COR-L47 (cell line): ENCODE measurements around the gene GOLGA3.

ENCODE experiments used
- DNase-seq: peaks from one replicate; lab custom pipeline; 2025; lab: John Stamatoyannopoulos, UW

The GOLGA3 gene

DNA sequence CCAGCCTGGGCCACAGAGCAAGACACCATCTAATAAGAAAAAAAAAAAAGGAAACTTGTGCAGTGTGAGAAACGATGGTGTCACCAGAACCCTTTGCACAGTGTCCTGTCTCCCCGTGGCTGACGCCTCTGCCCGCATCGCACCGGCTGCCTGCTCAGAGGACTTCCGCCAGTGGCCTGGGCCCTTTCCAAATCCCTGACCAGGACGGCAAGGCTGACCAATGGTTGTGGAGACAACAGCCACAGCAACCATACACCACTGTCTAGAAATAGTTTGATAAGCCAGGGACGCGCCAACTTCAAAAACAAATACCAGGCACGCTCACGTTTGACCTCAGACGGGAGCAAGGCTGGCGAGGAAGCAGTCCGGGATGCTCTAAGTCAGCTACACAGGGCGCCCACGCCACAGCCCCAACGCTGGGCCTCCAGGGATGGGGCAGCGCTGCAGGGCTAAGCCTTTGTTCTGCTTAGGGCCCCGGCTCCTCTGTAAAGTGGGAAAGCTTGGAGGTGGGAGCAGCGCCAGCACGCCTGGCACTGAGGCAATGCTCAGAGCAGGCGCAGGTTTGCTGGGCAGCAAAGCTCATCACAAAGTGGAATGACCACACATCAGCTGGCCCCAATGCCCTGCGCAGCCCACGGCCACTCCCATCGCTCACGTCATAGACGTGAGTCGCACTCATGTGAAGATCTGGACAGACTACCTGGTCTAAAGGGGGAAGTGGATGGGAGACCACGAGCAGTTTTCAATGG is 105.5 kb downstream of the GOLGA3 start:
- DNase-seq: no peak

DNA sequence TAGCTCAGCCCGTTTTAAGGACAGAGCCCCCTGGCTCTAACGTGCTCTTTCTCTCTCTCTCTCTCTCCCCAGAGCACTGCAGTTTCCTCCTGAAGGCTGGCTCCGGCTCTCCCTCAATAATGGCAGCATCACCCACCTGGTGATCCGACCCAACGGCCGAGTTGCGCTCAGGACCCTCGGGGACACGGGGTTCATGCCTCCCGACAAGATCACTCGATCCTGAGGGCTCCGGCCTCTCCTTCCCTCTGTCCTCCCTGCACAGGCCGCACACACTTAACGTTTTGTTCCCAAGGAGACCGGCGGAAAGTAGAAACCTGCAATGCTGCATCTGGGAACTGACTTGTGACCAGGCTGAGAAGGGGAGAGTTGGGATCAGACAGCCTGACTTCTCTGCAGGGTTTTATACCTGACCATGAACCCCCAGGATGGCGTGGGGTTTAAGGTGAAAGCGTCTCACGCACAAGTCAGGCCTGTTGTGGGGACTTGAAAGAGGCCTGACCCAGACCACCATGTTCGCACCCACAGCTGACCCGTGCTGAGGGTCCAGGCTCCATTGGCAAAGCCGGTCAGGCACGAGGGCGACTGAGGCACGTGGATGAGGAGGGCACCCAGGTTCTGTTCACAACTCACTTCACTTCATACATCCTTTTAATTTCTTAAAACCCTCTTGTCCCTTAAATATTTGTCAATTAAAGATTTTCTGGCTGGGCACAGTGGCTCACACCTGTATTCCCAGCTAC is 107.9 kb downstream of the GOLGA3 start:
- DNase-seq: no peak

DNA sequence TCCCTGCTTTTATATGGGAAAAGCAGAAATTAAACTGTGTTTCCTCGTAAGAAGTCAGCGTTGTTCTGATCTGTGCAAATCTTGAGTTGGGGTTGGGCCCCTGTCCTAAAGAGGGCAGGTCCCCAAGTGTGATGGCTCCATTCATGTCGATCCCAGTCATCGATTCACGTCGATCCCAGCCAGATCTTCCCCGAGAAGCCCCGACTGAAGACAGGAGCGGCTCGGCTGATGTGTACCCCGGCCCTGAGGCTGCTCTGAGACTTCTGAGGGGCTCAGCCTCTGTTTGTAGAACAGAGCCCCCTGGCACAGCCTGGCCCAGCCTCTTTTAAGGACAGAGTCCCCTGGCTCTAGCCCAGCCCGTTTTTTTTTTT is 108.7 kb downstream of the GOLGA3 start:
- no peak for DNase-seq

DNA sequence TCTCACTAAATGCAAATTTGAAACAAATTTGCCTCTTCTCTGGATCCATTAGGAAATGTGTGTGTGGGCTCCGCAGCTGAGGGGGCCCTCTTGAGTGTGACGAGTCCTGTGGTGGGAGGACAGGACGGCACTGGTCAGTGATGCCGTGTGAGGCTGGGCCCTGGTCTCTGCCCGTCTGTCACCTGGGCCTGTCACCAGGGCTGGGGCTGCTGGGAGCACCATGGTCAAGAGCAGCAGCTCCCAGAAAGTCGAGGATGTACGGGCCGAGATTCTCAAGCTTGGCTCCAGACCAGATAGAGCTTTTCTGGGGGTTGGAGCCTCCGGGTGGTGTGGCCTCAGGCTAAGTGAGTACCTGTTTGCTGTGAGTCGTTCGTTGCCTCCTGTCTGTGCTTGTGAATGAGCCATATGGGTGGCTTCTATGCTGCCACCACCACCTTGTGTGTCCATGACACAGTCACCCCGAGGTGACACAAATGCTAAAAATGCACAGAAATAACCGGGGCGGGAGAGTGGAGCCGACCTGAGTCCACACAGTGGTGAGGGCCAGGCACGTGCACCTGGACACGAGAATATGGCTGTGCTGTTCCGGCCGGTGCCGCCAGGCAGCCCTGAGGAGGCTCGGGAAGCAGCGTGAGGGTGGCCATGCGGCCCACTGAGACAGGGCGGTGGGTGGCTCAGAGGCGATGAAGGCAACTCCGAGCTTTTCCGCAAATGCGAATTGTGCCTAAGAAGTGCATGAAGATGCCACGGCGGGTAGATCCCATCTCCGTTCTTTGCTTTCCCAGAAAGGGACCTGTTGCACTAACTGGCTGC is 109.3 kb downstream of the GOLGA3 start:
- DNase-seq: no peak
